ENCODE measurements around the gene ARHGAP42. TPM values are rescaled to one million over a fixed set of nuclear protein-coding genes. Genes with fewer than 3 reads are reported as not detected.
"Not testable (repeated sequence)": the region's sequence is repeated elsewhere in the genome, so short reads cannot be mapped to it uniquely, and the experiment has no call there.

ARHGAP42 gene
- polyA plus RNA-seq, 4 donors, result 26.0 to 39.5 (median 26.4) TPM

DNA sequence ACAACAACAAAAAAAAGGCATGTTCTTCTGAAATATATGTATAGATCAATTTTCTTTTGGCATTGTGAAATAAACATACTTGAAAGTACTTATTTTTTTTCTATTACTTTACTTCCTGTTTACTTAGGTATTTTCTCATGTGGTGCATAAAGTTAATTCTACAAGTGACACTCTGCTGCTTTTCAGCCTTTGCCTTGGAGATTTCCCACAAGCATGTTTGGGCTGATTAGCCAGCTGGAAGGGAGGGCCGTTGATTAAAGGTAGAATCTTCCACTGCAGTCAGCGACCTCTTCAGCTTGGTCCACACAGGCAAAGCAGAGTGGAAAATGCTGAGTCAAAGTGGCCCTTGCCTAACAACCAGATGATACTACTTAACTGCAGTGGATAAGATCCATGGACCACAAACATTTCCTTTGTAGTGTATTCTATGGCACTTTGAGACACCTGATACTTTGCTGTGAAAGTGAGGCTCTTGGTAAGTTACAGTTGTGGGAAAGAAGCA is 176.0 kb downstream of the ARHGAP42 start:
- no peak for DNase-seq (ENCODE audit: low read depth in 4 of 4, low spot score in 3 of 4)

DNA sequence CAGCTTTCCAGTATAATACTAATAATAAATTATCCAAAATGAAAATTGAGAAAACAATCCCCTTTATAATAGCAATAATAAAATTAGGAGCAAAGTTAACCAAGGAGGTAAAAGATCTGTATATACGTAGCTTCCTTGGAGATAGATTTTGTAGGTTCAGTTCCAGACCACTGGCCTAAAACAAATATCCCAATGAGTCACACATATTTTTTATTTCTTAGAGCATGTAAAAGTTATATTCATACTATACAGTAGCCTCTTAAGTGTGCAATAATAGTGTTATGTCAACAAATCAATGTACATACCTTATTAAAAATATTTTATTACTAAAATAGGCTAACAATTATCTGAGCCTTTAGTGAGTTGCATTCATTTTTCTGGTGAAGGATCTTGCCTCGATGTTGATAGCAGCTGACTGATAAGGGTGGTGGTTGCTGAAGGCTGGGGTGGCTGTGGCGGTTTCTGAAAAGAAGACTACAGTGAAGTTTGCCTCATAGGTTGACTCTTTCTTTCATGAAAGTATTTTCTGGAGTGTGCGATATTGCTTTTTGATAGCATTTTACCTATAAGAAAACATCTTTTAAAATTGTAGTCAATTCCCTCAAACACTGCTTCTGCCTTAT is 178.5 kb downstream of the ARHGAP42 start:
- no peak for DNase-seq (ENCODE audit: low read depth in 4 of 4, low spot score in 3 of 4)

GRCh38 chr11:100866453-100866852 is 179.4 kb downstream of the ARHGAP42 start:
- no peak for DNase-seq (ENCODE audit: low read depth in 4 of 4, low spot score in 3 of 4)

DNA sequence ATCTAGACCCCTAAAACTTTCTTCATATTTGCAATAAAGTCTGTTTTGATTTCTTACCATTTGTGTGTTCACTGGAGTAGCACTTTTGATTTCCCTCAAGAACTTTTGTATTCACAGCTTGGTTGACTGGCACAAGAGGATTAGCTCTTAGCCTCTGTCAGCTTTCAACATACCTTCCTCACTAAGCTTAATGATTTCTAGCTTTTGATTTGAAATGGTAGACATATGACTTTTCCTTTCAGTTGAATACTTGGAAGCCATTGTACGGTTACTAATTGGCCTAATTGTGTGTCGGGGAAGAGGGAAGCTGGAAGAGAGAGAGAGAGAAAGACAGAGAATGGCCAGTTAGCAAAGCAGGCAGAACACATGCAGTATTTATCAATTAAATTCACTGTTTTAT is 180.5 kb downstream of the ARHGAP42 start:
- DNase-seq (ENCODE audit: low read depth in 4 of 4, low spot score in 3 of 4), result no peak

DNA sequence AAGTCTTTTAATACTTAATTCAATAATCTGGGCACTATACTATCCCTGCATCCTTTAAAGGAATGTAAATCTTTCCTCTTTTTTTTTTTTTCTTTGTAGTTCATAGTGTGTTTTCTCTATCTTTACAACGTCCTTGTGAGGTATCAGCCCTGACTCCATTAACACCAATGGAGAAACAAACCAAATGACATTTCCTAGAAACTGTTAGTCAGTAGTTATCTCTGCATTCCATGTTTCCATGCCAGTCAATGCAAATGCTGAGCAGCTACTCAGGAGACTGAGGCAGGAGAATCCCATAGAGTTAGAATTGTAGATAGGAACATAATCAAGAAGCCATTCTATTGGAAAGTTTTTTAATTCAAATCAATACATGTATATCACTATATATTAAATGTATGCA is 182.2 kb downstream of the ARHGAP42 start:
- DNase-seq (ENCODE audit: low read depth in 4 of 4, low spot score in 3 of 4), result no peak

DNA sequence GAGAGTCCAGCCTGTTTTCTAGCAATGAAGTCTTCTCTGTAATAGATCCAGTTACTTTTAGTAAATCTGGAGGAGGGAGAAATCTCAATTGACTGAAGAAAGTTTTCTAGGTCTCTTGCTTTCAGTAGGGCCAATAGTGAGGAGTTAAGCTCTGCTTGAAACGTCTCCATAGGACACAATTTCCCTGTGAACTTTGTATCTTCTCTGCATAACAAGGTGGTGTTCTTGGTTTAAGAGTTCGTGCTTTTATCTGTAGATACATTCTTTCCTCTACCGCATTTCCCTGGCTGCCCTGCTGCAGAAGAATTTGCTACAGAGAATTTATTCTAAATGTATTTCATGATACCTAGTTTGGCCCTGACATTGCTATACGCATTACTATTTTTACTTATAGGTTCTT is 183.1 kb downstream of the ARHGAP42 start:
- DNase-seq (ENCODE audit: low read depth in 4 of 4, low spot score in 3 of 4), result no peak

DNA sequence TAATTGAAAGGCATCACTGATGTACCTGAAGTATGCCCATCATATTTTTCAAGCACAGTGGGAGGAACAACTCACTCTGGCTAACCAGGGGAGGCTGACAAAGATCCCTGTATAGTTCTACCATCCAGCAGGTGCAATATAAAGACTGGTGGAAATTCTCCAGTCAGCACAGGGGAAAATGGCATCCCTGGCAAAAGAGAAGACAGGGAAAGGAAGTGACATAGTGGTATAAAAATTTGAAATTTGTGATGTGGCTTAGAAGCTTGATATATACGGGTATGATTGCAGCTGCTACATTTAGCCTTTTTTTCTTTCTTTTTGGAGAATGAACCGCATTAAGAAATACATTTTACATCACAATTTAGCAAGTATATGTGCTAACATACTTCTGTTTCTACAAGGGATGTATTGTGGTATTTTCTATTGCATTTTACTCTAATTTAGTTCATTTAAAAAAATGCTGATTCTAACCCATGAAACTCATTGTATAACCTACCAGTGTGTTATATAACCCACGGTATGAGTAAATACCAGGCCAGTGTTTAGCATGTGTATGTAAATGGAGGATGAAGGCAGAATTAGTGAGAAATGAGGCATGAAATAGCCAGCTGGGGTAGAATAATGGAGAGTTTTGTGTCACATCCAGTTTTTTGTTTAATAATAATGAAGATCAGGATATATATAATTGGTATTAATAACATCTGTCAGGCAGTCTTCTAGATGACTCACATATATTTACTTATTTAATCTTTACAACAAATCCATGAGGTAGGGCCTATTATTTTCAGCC is 186.1 kb downstream of the ARHGAP42 start:
- no peak for DNase-seq (ENCODE audit: low read depth in 4 of 4, low spot score in 3 of 4)

DNA sequence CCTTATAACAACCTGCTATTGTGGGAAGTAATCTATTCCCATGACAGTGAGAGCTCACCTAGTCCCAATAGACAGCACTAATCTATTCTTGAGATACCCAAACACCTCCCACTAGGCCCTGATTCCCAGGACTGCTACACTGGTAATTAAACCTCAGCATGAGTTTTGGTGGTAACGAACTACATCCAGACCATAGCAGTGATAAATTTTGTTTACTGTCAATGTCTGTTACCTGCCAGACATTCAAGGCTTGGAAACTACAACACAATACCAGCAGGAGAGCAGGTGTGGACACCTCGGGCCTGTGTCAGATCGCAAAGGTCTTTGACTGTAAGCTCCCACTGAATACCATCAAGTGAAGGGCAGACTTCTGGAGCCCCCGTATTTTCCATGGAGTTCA is 187.1 kb downstream of the ARHGAP42 start:
- no peak for DNase-seq (ENCODE audit: low read depth in 4 of 4, low spot score in 3 of 4)

DNA sequence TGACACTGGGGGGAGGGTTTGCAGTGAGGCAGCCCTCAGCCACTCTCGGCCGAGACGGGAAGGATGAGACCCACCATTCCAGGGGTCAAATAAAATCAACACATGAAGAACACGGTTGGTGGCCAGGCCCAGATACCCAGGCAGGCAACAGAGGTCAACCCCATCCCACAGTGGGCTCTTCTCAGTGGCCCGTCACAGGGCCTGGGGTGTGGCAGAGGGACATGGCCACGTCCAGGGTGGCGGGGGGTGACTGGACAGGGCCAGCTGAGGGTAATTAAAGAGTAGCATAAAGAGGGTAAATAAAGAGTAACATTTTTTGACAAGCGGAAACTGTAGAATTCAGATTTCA is 188.4 kb downstream of the ARHGAP42 start:
- no peak for DNase-seq (ENCODE audit: low read depth in 4 of 4, low spot score in 3 of 4)

GRCh38 chr11:100876815-100877520 is 189.9 kb downstream of the ARHGAP42 start:
- peak; percentile 63 to 79 (median 68) for DNase-seq (ENCODE audit: low read depth in 4 of 4, low spot score in 3 of 4)

- DNase-seq (ENCODE audit: low read depth in 4 of 4, low spot score in 3 of 4), result no peak
Measured at GRCh38 chr11:100878474-100878873, 191.4 kb downstream of the ARHGAP42 start.

DNA sequence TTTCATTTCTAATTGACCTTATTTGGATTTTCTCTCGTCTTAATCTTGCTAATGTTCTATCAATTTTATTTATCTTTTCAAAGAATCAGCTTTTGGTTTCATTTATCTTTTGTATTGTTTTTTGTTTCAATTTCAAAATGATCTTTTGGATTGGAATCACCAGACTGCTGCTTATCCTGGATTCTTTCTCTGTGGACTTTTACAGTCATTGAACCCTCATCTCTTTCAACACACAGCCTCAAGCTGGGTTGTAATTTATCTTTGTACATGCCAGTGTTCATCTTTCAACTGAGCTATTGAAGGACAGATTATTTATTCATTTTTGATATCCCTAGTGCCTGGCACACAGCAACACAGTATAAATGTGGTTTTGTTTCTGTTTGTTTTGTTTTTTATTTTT is 195.9 kb downstream of the ARHGAP42 start:
- no peak for DNase-seq (ENCODE audit: low read depth in 4 of 4, low spot score in 3 of 4)

GRCh38 chr11:100883830-100884229 is 196.7 kb downstream of the ARHGAP42 start:
- DNase-seq (ENCODE audit: low read depth in 4 of 4, low spot score in 3 of 4), result no peak

GRCh38 chr11:100887659-100888058 is 200.6 kb downstream of the ARHGAP42 start:
- no peak for DNase-seq (ENCODE audit: low read depth in 4 of 4, low spot score in 3 of 4)

- DNase-seq (ENCODE audit: low read depth in 4 of 4, low spot score in 3 of 4), result no peak
Measured at GRCh38 chr11:100888836-100889235, 201.7 kb downstream of the ARHGAP42 start.

- no peak for DNase-seq (ENCODE audit: low read depth in 4 of 4, low spot score in 3 of 4)
Measured at GRCh38 chr11:100889758-100890157, 202.7 kb downstream of the ARHGAP42 start.

GRCh38 chr11:100890789-100891188 is 203.7 kb downstream of the ARHGAP42 start:
- no peak for DNase-seq (ENCODE audit: low read depth in 4 of 4, low spot score in 3 of 4)

DNA sequence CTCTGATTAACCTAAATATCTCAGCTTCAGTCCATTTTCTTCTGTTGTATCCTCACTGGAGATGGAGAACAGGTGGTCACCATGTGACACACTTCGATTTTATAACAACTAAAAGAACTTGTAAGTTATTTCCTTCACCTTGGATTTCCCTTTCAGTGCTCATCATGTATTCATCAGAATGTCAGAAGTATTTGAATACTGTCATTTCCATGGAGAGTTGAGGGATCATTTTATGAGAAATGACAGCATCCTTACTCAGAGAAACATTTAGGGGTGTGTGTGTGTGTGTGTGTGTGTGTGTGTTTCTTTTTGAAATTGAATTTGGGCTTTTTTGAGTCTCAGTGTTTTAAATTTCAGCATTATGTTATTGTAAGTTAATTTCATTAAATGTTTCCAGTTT is 205.8 kb downstream of the ARHGAP42 start:
- no peak for DNase-seq (ENCODE audit: low read depth in 4 of 4, low spot score in 3 of 4)

GRCh38 chr11:100895449-100895848 is 208.4 kb downstream of the ARHGAP42 start:
- no peak for DNase-seq (ENCODE audit: low read depth in 4 of 4, low spot score in 3 of 4)

DNA sequence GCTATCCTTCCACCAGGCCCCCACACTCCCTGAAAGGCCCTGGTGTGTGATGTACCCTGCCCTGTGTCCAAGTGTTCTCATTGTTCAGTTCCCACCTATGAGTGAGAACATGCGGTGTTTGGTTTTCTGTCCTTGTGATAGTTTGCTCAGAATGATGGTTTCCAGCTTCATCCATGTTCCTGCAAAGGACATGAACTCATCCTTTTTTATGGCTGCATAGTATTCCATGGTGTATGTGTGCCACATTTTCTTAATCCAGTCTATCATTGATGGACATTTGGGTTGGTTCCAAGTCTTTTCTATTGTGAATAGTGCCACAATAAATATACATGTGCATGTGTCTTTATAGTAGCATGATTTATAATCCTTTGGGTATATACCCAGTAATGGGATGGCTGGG is 208.9 kb downstream of the ARHGAP42 start:
- not testable (repeated sequence) for DNase-seq (ENCODE audit: low read depth in 4 of 4, low spot score in 3 of 4)

GRCh38 chr11:100901471-100901870 is 214.4 kb downstream of the ARHGAP42 start:
- not testable (repeated sequence) for DNase-seq (ENCODE audit: low read depth in 4 of 4, low spot score in 3 of 4)

All from left renal pelvis (tissue), 4 donors.